Measurements from ENCODE around the gene IRF2. TPM values are rescaled to one million over a fixed set of nuclear protein-coding genes. Genes with fewer than 3 reads are reported as not detected.

The IRF2 gene
- total RNA-seq, 1 donor from 2014 or later = 18.8 TPM

- no peaks in the 10 kb centered on the region for H3K27me3 ChIP-seq (ENCODE audit: control insufficient read depth in 3 of 3, insufficient read depth in 3 of 3, low read length in 3 of 3)
- no peaks in the 10 kb centered on the region for H3K9me3 ChIP-seq (ENCODE audit: control insufficient read depth in 3 of 3, low read length in 3 of 3)
- no peak overlapping the region for H3K9ac ChIP-seq (ENCODE audit: low read depth in 1 of 3, low read length in 3 of 3)
- no peak overlapping the region for H3K4me3 ChIP-seq (ENCODE audit: low read length in 3 of 3)
- H3K4me1 ChIP-seq (ENCODE audit: control insufficient read depth in 3 of 3, insufficient read depth in 3 of 3, low read length in 3 of 3) = peaks cover 16 to 21% (median 19%) of the 10 kb centered on the region in 3 donors
- H3K27ac ChIP-seq (ENCODE audit: low read depth, low read length) = no peak overlapping the region
- peaks cover 21 to 29% (median 26%) of the 10 kb centered on the region in 3 donors for H3K36me3 ChIP-seq (ENCODE audit: control insufficient read depth in 3 of 3, insufficient read depth in 3 of 3, low read length in 3 of 3)
Observed at GRCh38 chr4:184415071-184415470, 59.3 kb downstream of the IRF2 start.

GRCh38 chr4:184413261-184414046 is 60.9 kb downstream of the IRF2 start:
- Histone ChIP-seq H3K36me3 (ENCODE audit: control insufficient read depth in 3 of 3, insufficient read depth in 3 of 3, low read length in 3 of 3) (peaks cover 19 to 26% (median 24%) of the 10 kb centered on the region in 3 donors), H3K9ac (ENCODE audit: low read depth in 1 of 3, low read length in 3 of 3) (no peak overlapping the region), H3K9me3 (ENCODE audit: control insufficient read depth in 3 of 3, low read length in 3 of 3) (no peaks in the 10 kb centered on the region), H3K27me3 (ENCODE audit: control insufficient read depth in 3 of 3, insufficient read depth in 3 of 3, low read length in 3 of 3) (no peaks in the 10 kb centered on the region), H3K4me1 (ENCODE audit: control insufficient read depth in 3 of 3, insufficient read depth in 3 of 3, low read length in 3 of 3) (peaks cover 21 to 28% (median 26%) of the 10 kb centered on the region in 3 donors), H3K4me3 (ENCODE audit: low read length in 3 of 3) (no peak overlapping the region), H3K27ac (ENCODE audit: low read depth, low read length) (no peak overlapping the region)

- H3K27ac ChIP-seq (ENCODE audit: low read depth, low read length) = no peak overlapping the region
- H3K27me3 ChIP-seq (ENCODE audit: control insufficient read depth in 3 of 3, insufficient read depth in 3 of 3, low read length in 3 of 3) = no peaks in the 10 kb centered on the region
- H3K9me3 ChIP-seq (ENCODE audit: control insufficient read depth in 3 of 3, low read length in 3 of 3) = no peaks in the 10 kb centered on the region
- no peak overlapping the region for H3K9ac ChIP-seq (ENCODE audit: low read depth in 1 of 3, low read length in 3 of 3)
- no peak overlapping the region for H3K4me3 ChIP-seq (ENCODE audit: low read length in 3 of 3)
- peaks cover 16 to 34% (median 34%) of the 10 kb centered on the region in 3 donors for H3K4me1 ChIP-seq (ENCODE audit: control insufficient read depth in 3 of 3, insufficient read depth in 3 of 3, low read length in 3 of 3)
- H3K36me3 ChIP-seq (ENCODE audit: control insufficient read depth in 3 of 3, insufficient read depth in 3 of 3, low read length in 3 of 3) = peaks cover 24 to 38% (median 26%) of the 10 kb centered on the region in 3 donors
Observed at GRCh38 chr4:184410748-184411147, 63.6 kb downstream of the IRF2 start.

- peak overlapping the region in 1 of 3 donors; percentile 46 for H3K4me3 ChIP-seq (ENCODE audit: low read length in 3 of 3)
- peaks cover 26 to 44% (median 27%) of the 10 kb centered on the region in 3 donors for H3K36me3 ChIP-seq (ENCODE audit: control insufficient read depth in 3 of 3, insufficient read depth in 3 of 3, low read length in 3 of 3)
- no peak overlapping the region for H3K27ac ChIP-seq (ENCODE audit: low read depth, low read length)
- peaks cover 16 to 34% (median 34%) of the 10 kb centered on the region in 3 donors for H3K4me1 ChIP-seq (ENCODE audit: control insufficient read depth in 3 of 3, insufficient read depth in 3 of 3, low read length in 3 of 3)
- H3K27me3 ChIP-seq (ENCODE audit: control insufficient read depth in 3 of 3, insufficient read depth in 3 of 3, low read length in 3 of 3) = no peaks in the 10 kb centered on the region
- H3K9ac ChIP-seq (ENCODE audit: low read depth in 1 of 3, low read length in 3 of 3) = peak overlapping the region in 1 of 3 donors; percentile 71
- H3K9me3 ChIP-seq (ENCODE audit: control insufficient read depth in 3 of 3, low read length in 3 of 3) = no peaks in the 10 kb centered on the region
Observed at GRCh38 chr4:184409911-184410692, 64.2 kb downstream of the IRF2 start.

GRCh38 chr4:184409502-184409901 is 64.8 kb downstream of the IRF2 start:
- H3K27ac ChIP-seq (ENCODE audit: low read depth, low read length) = no peak overlapping the region

GRCh38 chr4:184408684-184409081 is 65.7 kb downstream of the IRF2 start:
- peaks cover 16 to 34% (median 34%) of the 10 kb centered on the region in 3 donors for H3K4me1 ChIP-seq (ENCODE audit: control insufficient read depth in 3 of 3, insufficient read depth in 3 of 3, low read length in 3 of 3)
- H3K9me3 ChIP-seq (ENCODE audit: control insufficient read depth in 3 of 3, low read length in 3 of 3) = no peaks in the 10 kb centered on the region
- H3K27ac ChIP-seq (ENCODE audit: low read depth, low read length) = no peak overlapping the region
- peak overlapping the region in 1 of 3 donors; percentile 46 for H3K4me3 ChIP-seq (ENCODE audit: low read length in 3 of 3)
- H3K27me3 ChIP-seq (ENCODE audit: control insufficient read depth in 3 of 3, insufficient read depth in 3 of 3, low read length in 3 of 3) = no peaks in the 10 kb centered on the region
- H3K36me3 ChIP-seq (ENCODE audit: control insufficient read depth in 3 of 3, insufficient read depth in 3 of 3, low read length in 3 of 3) = peaks cover 25 to 40% (median 32%) of the 10 kb centered on the region in 3 donors
- peak overlapping the region in 1 of 3 donors; percentile 71 for H3K9ac ChIP-seq (ENCODE audit: low read depth in 1 of 3, low read length in 3 of 3)

More at GRCh38 chr4:184409502-184409901, 64.8 kb downstream of the IRF2 start:
- H3K9ac ChIP-seq (ENCODE audit: low read depth in 1 of 3, low read length in 3 of 3) = peak overlapping the region in 1 of 3 donors; percentile 71
- H3K4me3 ChIP-seq (ENCODE audit: low read length in 3 of 3) = peak overlapping the region in 1 of 3 donors; percentile 46
- peaks cover 16 to 34% (median 34%) of the 10 kb centered on the region in 3 donors for H3K4me1 ChIP-seq (ENCODE audit: control insufficient read depth in 3 of 3, insufficient read depth in 3 of 3, low read length in 3 of 3)
- no peaks in the 10 kb centered on the region for H3K9me3 ChIP-seq (ENCODE audit: control insufficient read depth in 3 of 3, low read length in 3 of 3)
- H3K27me3 ChIP-seq (ENCODE audit: control insufficient read depth in 3 of 3, insufficient read depth in 3 of 3, low read length in 3 of 3) = no peaks in the 10 kb centered on the region
- H3K36me3 ChIP-seq (ENCODE audit: control insufficient read depth in 3 of 3, insufficient read depth in 3 of 3, low read length in 3 of 3) = peaks cover 25 to 43% (median 30%) of the 10 kb centered on the region in 3 donors

- Histone ChIP-seq H3K4me3 (ENCODE audit: low read length in 3 of 3) (peak overlapping the region in 1 of 3 donors; percentile 3), H3K36me3 (ENCODE audit: control insufficient read depth in 3 of 3, insufficient read depth in 3 of 3, low read length in 3 of 3) (peaks cover 28 to 40% (median 32%) of the 10 kb centered on the region in 3 donors), H3K27ac (ENCODE audit: low read depth, low read length) (peak overlapping the region; percentile 60), H3K9me3 (ENCODE audit: control insufficient read depth in 3 of 3, low read length in 3 of 3) (no peaks in the 10 kb centered on the region), H3K27me3 (ENCODE audit: control insufficient read depth in 3 of 3, insufficient read depth in 3 of 3, low read length in 3 of 3) (no peaks in the 10 kb centered on the region), H3K9ac (ENCODE audit: low read depth in 1 of 3, low read length in 3 of 3) (peak overlapping the region in 1 of 3 donors; percentile 71), H3K4me1 (ENCODE audit: control insufficient read depth in 3 of 3, insufficient read depth in 3 of 3, low read length in 3 of 3) (peaks cover 16 to 30% (median 29%) of the 10 kb centered on the region in 3 donors)
Observed at GRCh38 chr4:184408021-184408683, 66.2 kb downstream of the IRF2 start.

GRCh38 chr4:184406958-184407391 is 67.4 kb downstream of the IRF2 start:
- Histone ChIP-seq H3K9ac (ENCODE audit: low read depth in 1 of 3, low read length in 3 of 3) (peak overlapping the region in 1 of 3 donors; percentile 20), H3K36me3 (ENCODE audit: control insufficient read depth in 3 of 3, insufficient read depth in 3 of 3, low read length in 3 of 3) (peaks cover 29 to 40% (median 33%) of the 10 kb centered on the region in 3 donors), H3K27ac (ENCODE audit: low read depth, low read length) (peak overlapping the region; percentile 60), H3K4me1 (ENCODE audit: control insufficient read depth in 3 of 3, insufficient read depth in 3 of 3, low read length in 3 of 3) (peaks cover 22 to 34% (median 32%) of the 10 kb centered on the region in 3 donors), H3K27me3 (ENCODE audit: control insufficient read depth in 3 of 3, insufficient read depth in 3 of 3, low read length in 3 of 3) (no peaks in the 10 kb centered on the region), H3K9me3 (ENCODE audit: control insufficient read depth in 3 of 3, low read length in 3 of 3) (no peaks in the 10 kb centered on the region), H3K4me3 (ENCODE audit: low read length in 3 of 3) (peak overlapping the region in 1 of 3 donors; percentile 24)

GRCh38 chr4:184404047-184404446 is 70.3 kb downstream of the IRF2 start:
- H3K9me3 ChIP-seq (ENCODE audit: control insufficient read depth in 3 of 3, low read length in 3 of 3) = no peaks in the 10 kb centered on the region
- H3K9ac ChIP-seq (ENCODE audit: low read depth in 1 of 3, low read length in 3 of 3) = no peak overlapping the region
- H3K27me3 ChIP-seq (ENCODE audit: control insufficient read depth in 3 of 3, insufficient read depth in 3 of 3, low read length in 3 of 3) = no peaks in the 10 kb centered on the region
- peaks cover 42 to 49% (median 45%) of the 10 kb centered on the region in 3 donors for H3K4me1 ChIP-seq (ENCODE audit: control insufficient read depth in 3 of 3, insufficient read depth in 3 of 3, low read length in 3 of 3)
- no peak overlapping the region for H3K4me3 ChIP-seq (ENCODE audit: low read length in 3 of 3)
- H3K36me3 ChIP-seq (ENCODE audit: control insufficient read depth in 3 of 3, insufficient read depth in 3 of 3, low read length in 3 of 3) = peaks cover 25 to 34% (median 33%) of the 10 kb centered on the region in 3 donors
- H3K27ac ChIP-seq (ENCODE audit: low read depth, low read length) = no peak overlapping the region
